Measurements from ENCODE around the gene PRKCE. TPM values are rescaled to one million over a fixed set of nuclear protein-coding genes. Genes with fewer than 3 reads are reported as not detected.

PRKCE gene
- total and polyA plus RNA-seq, 2 of the 8 experiments (the other 6 are each of a cell fraction or from before 2014, with no cell fraction given): 0.54 to 2.1 TPM

- no peak for TF ChIP-seq ATF2 (IDR thresholded peaks at IDR 0.05; ENCODE audit: low read length)
These were observed 502.7 kb downstream of the PRKCE start (continued) for GRCh38 chr2:46153996-46154753.
